Activated CD4-positive, alpha-beta T cell treated with anti-CD3 and anti-CD28 coated beads, Interleukin-2, amount 50 U/mL, for 16 hours (primary cell): ENCODE results near the gene TFEB.
A peak's percentile ranks its signal among the peaks of the same experiment; 100 is the strongest.
"Not testable (repeated sequence)": the region's sequence is repeated elsewhere in the genome, so short reads cannot be mapped to it uniquely, and the experiment has no call there.

Experiments used
- DNase-seq: peaks from one replicate; pipeline ENCODE4 v3.0.0-alpha.2; 2020

The TFEB gene

GRCh38 chr6:41735427-41736185, at the start of gene TFEB:
TSS of gene TFEB (minus strand) at chr6:41735608. CDS start at chr6:41691213, 44,395 bp downstream.
- peak; percentile 94 for DNase-seq

- no peak for DNase-seq
Measured at GRCh38 chr6:41784581-41785171, 49.3 kb upstream of the TFEB start.

GRCh38 chr6:41783106-41783780, 47.8 kb upstream of the TFEB start:
- DNase-seq = no peak

- no peak for DNase-seq
Measured at GRCh38 chr6:41781366-41781730, 45.9 kb upstream of the TFEB start.

GRCh38 chr6:41780551-41781365, 45.4 kb upstream of the TFEB start, which contains the start of gene PRICKLE4:
TSS of gene PRICKLE4 (plus strand) at chr6:41780782. CDS start at chr6:41783474, 2,692 bp downstream.
- DNase-seq = no peak

GRCh38 chr6:41779788-41780550, 44.6 kb upstream of the TFEB start, which contains the start of gene FRS3:
TSS of gene FRS3 (minus strand) at chr6:41779900. CDS start at chr6:41776987, 2,913 bp downstream.
- DNase-seq = peak; percentile 99

- no peak for DNase-seq
Measured at GRCh38 chr6:41779336-41779735, 43.9 kb upstream of the TFEB start.

GRCh38 chr6:41778895-41779294, 43.5 kb upstream of the TFEB start:
- DNase-seq = no peak

- no peak for DNase-seq
Measured at GRCh38 chr6:41777551-41778285, 42.3 kb upstream of the TFEB start.

- no peak for DNase-seq
Measured at GRCh38 chr6:41775293-41775882, 40.0 kb upstream of the TFEB start.

GRCh38 chr6:41774841-41775240, 39.4 kb upstream of the TFEB start:
- DNase-seq = no peak

GRCh38 chr6:41771058-41771983, 35.9 kb upstream of the TFEB start:
- DNase-seq = no peak

- DNase-seq = no peak
Measured at GRCh38 chr6:41770381-41771057, 35.1 kb upstream of the TFEB start.

- DNase-seq = no peak
Measured at GRCh38 chr6:41769376-41769775, 34.0 kb upstream of the TFEB start.

GRCh38 chr6:41768545-41769308, 33.3 kb upstream of the TFEB start:
- no peak for DNase-seq

GRCh38 chr6:41767112-41767833, 31.9 kb upstream of the TFEB start:
- DNase-seq = no peak

GRCh38 chr6:41766043-41766664, 30.7 kb upstream of the TFEB start:
- not testable (repeated sequence) for DNase-seq
